NB4 (cell line): ENCODE results near the gene SH3YL1.

Source experiments
- DNase-seq: peaks from one replicate; pipeline ENCODE4 v3.0.0; 2010; ENCODE audit warnings: low read depth
- H3K4me3 ChIP-seq: one replicate; pipeline ENCODE4 v1.5.1; 2011; ENCODE audit warnings: mild to moderate bottlenecking, low read depth, low read length, moderate library complexity
- CTCF ChIP-seq: IDR thresholded peaks from one replicate; pipeline ENCODE4 v1.5.1; 2012; ENCODE audit warnings: low read depth, low read length
- MAX ChIP-seq: IDR thresholded peaks from 2 replicates; pipeline ENCODE4 v1.6.1; 2011; ENCODE audit warnings: low read depth, low read length
- MYC ChIP-seq: IDR thresholded peaks from 2 replicates; pipeline ENCODE4 v1.6.1; 2011; ENCODE audit warnings: low read depth, low read length
- POLR2A ChIP-seq: IDR thresholded peaks from 2 replicates; pipeline ENCODE4 v1.6.1; 2011; ENCODE audit warnings: mild to moderate bottlenecking; ENCODE audit not compliant: insufficient read length; ENCODE audit errors: extremely low read depth

SH3YL1 gene

DNA sequence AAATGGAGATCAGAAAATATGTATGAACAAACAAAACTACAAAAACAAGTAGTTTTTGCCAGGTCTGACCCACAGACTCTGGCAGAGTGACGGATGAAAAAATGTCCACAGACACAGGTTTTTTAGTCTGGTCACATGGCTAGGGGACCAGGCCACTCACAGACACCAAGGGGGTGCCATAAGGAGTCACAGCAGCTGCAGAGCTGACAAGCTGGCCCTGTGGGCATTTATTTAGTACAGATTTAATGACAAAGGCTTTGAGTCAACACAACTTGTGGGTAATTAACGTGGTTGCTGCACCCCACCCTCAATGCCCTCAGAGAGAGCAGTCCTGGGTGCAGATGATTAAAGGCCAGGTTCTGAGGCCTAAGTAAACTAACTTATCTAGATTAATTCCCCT is 76.0 kb downstream of the SH3YL1 start:
- TF ChIP-seq CTCF, result no peak
- H3K4me3 ChIP-seq, result no peak overlapping the region

GRCh38 chr2:185221-185620 is 78.6 kb downstream of the SH3YL1 start:
- TF ChIP-seq MYC (no peak), POLR2A (no peak), MAX (no peak), CTCF (no peak)
- H3K4me3 ChIP-seq, result no peak overlapping the region
- DNase-seq, result no peak

More for the DNA sequence above, 76.0 kb downstream of the SH3YL1 start:
- no peak for DNase-seq

- TF ChIP-seq MAX (no peak), POLR2A (no peak), CTCF (no peak), MYC (no peak)
- no peak for DNase-seq
- H3K4me3 ChIP-seq, result no peak overlapping the region
These were observed 79.1 kb downstream of the SH3YL1 start for GRCh38 chr2:184695-185094.

GRCh38 chr2:182509-183122 is 81.2 kb downstream of the SH3YL1 start:
- TF ChIP-seq POLR2A, result no peak
- no peak overlapping the region for H3K4me3 ChIP-seq
- DNase-seq, result peak; percentile 18

GRCh38 chr2:180311-180710 is 83.5 kb downstream of the SH3YL1 start:
- no peak for TF ChIP-seq MYC
- DNase-seq, result no peak
- H3K4me3 ChIP-seq, result no peak overlapping the region

DNA sequence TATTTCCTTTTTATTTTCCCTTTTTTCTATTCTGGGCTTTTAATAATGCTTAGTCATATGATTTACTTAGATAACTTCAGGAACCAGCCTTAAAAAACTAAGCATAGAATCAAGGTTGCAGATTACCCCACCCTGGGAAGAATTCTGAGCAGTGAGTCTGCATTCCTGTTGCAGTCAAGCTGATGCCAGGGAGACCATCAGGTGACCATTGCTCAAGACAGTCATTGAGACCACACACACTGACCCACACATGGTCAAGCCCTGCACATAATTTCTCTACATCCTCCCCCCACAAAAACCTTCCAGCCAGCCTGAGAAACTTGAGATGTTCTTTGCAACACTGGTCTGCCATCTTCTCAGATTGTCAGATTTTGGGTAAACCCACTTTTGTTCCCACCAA is 83.9 kb downstream of the SH3YL1 start:
- no peak overlapping the region for H3K4me3 ChIP-seq
- no peak for DNase-seq
- TF ChIP-seq CTCF (no peak), MAX (no peak), POLR2A (no peak), MYC (no peak)

DNA sequence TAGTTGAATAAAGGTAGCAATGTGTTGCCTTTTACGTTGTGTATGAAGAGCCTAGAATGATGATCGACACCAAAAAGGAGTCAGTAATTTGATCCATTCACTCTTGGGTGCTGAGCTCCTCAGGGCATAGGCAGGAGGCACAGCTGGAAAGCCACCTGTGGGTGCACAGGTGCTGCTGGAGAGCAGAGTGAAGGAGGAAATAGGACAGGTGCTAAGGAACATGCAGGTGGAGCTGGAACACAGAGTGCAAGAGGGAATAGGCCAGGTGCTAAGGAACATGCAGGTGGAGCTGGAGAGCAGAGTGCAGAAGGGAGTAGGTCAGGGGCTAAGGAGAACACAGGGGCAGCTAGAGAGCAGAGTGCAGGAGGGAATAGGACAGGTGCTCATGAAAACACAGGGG is 86.1 kb downstream of the SH3YL1 start:
- TF ChIP-seq MYC (no peak), MAX (no peak), CTCF (no peak), POLR2A (no peak)
- no peak overlapping the region for H3K4me3 ChIP-seq
- DNase-seq, result no peak
